SIG-M5 (cell line): ENCODE measurements around the gene SYCE3.

Source experiments
- DNase-seq: peaks from one replicate; lab custom pipeline; 2025; lab: John Stamatoyannopoulos, UW

Gene SYCE3

GRCh38 chr22:50531546-50531961 is 31.2 kb downstream of the SYCE3 start:
- no peak for DNase-seq

GRCh38 chr22:50530877-50531545 is 31.7 kb downstream of the SYCE3 start:
- no peak for DNase-seq

- no peak for DNase-seq
Measured at GRCh38 chr22:50530580-50530876, 32.2 kb downstream of the SYCE3 start.

GRCh38 chr22:50529897-50530579 is 32.7 kb downstream of the SYCE3 start, which contains the start of gene TYMP:
Gene TYMP, minus strand, starts transcription at chr22:50530012. Its CDS starts 303 bp downstream, at chr22:50529709.
- DNase-seq: no peak

GRCh38 chr22:50529416-50529896 is 33.3 kb downstream of the SYCE3 start:
- DNase-seq: no peak

GRCh38 chr22:50528682-50529415 is 33.9 kb downstream of the SYCE3 start:
- DNase-seq: no peak

GRCh38 chr22:50527921-50528681 is 34.6 kb downstream of the SYCE3 start:
- DNase-seq: no peak

- no peak for DNase-seq
Measured at GRCh38 chr22:50526834-50527801, 35.6 kb downstream of the SYCE3 start.

- DNase-seq: peak; percentile 37
Measured at GRCh38 chr22:50526108-50526833, 36.4 kb downstream of the SYCE3 start.

GRCh38 chr22:50525858-50526107 is 36.9 kb downstream of the SYCE3 start:
- DNase-seq: no peak

GRCh38 chr22:50525104-50525857 is 37.4 kb downstream of the SYCE3 start, which contains the start of gene SCO2:
Gene SCO2, minus strand, starts transcription at chr22:50525598. Its CDS starts 1,187 bp downstream, at chr22:50524411.
- DNase-seq: no peak

- DNase-seq: no peak
Measured at GRCh38 chr22:50524676-50525103, 38.0 kb downstream of the SYCE3 start.

- no peak for DNase-seq
Measured at GRCh38 chr22:50523806-50524675, 38.7 kb downstream of the SYCE3 start.

GRCh38 chr22:50523458-50523805 is 39.3 kb downstream of the SYCE3 start:
- no peak for DNase-seq

- no peak for DNase-seq
Measured at GRCh38 chr22:50522806-50523438, 39.8 kb downstream of the SYCE3 start.

- no peak for DNase-seq
Measured at GRCh38 chr22:50522208-50522805, 40.4 kb downstream of the SYCE3 start.

- DNase-seq: no peak
Measured at GRCh38 chr22:50521710-50522109, 41.0 kb downstream of the SYCE3 start.
